AG09309 (cell line): ENCODE results near the gene ABCG2.

ENCODE experiments used
- DNase-seq: peaks from one replicate; pipeline ENCODE4 v3.0.0-alpha.2; 2010; ENCODE audit warnings: low read depth
- H3K4me3 ChIP-seq: 2 replicates; pipeline ENCODE4 v1.5.1; 2011; ENCODE audit warnings: mild to moderate bottlenecking, low read depth, low read length, moderate library complexity; ENCODE audit not compliant: control insufficient read depth
- CTCF ChIP-seq: IDR thresholded peaks from 2 replicates; pipeline ENCODE4 v1.5.1; 2011; ENCODE audit warnings: mild to moderate bottlenecking, low read depth, low read length, inconsistent platforms; ENCODE audit not compliant: insufficient read depth, control insufficient read depth; ENCODE audit errors: missing control alignments

Gene ABCG2

GRCh38 chr4:88054901-88055300 lies 103.5 kb downstream of the ABCG2 start:
- DNase-seq, result no peak
- peak; percentile 60 for TF ChIP-seq CTCF
- H3K4me3 ChIP-seq, result no peak overlapping the region

- TF ChIP-seq CTCF, result no peak
- no peak for DNase-seq
- no peak overlapping the region for H3K4me3 ChIP-seq
Measured at GRCh38 chr4:88054229-88054628, 104.2 kb downstream of the ABCG2 start.

- no peak overlapping the region for H3K4me3 ChIP-seq
- no peak for TF ChIP-seq CTCF
- DNase-seq, result no peak
Measured at GRCh38 chr4:88045021-88045420, 113.4 kb downstream of the ABCG2 start.

GRCh38 chr4:88043586-88044340 lies 114.7 kb downstream of the ABCG2 start:
- TF ChIP-seq CTCF, result no peak
- no peak for DNase-seq
- H3K4me3 ChIP-seq, result no peak overlapping the region

GRCh38 chr4:88043001-88043400 lies 115.4 kb downstream of the ABCG2 start:
- no peak overlapping the region for H3K4me3 ChIP-seq
- TF ChIP-seq CTCF, result no peak
- DNase-seq, result no peak

- no peak for DNase-seq
Measured at GRCh38 chr4:88041626-88042025, 116.8 kb downstream of the ABCG2 start.

More at GRCh38 chr4:88041626-88042025, 116.8 kb downstream of the ABCG2 start:
- H3K4me3 ChIP-seq, result no peak overlapping the region
- no peak for TF ChIP-seq CTCF
